GM12878 (cell line): ENCODE measurements around the gene ADK. TPM values are rescaled to one million over a fixed set of nuclear protein-coding genes. Genes with fewer than 3 reads are reported as not detected.

ENCODE experiments used
- ATAC-seq: fragments of 200-7000 bp; cut with Tn5 transposase; 3 replicates; pipeline ENCODE4 v1.9.1; 2020; ENCODE audit warnings: mild to moderate bottlenecking, moderate library complexity
- BruUV-seq: library from RNA; stranded (reverse); fragments of 400-500 nt; replicated peaks from 2 replicates; lab custom pipeline; 2021; lab: Mats Ljungman, UMichigan
- CTCF ChIA-PET: fragments of 300-600 bp; sonication (Branson Sonifier 250); formaldehyde crosslinking; extraction: SDS; loops from one replicate; lab custom pipeline; 2021; ENCODE audit warnings: inconsistent platforms; lab: Yijun Ruan, JAX
- POLR2A ChIA-PET: fragments of 350-600 bp; formaldehyde crosslinking; extraction: SDS; loops from one replicate; lab custom pipeline; 2021; ENCODE audit warnings: inconsistent platforms; lab: Charles Lee
- RAD21 ChIA-PET: fragments of 300-600 bp; sonication (Branson Sonifier 250); formaldehyde crosslinking; loops from one replicate; lab custom pipeline; 2023; ENCODE audit warnings: antibody characterized with exemption; ENCODE audit not compliant: unreplicated experiment; lab: Charles Lee
- SMC1A ChIA-PET: fragments of 300-600 bp; sonication (Branson Sonifier 250); formaldehyde crosslinking; loops from one replicate; lab custom pipeline; 2023; ENCODE audit not compliant: unreplicated experiment, uncharacterized antibody; lab: Charles Lee
- DNase-seq: peaks from one replicate; pipeline ENCODE4 v3.0.0-alpha.2; 2011; ENCODE audit warnings: low read depth, low spot score
- FAIRE-seq: peaks from 3 replicates; lab custom pipeline; 2011; peaks lifted over from hg19 to GRCh38; lab: Jason Lieb, UNC
- H2AFZ ChIP-seq: 2 replicates; pipeline ENCODE4 v1.6.0; 2011; ENCODE audit warnings: low read depth, low read length, control low read depth; ENCODE audit not compliant: control insufficient read depth
- H3K27ac ChIP-seq: 2 replicates; pipeline ENCODE4 v1.5.1; 2011; ENCODE audit warnings: control low read depth; ENCODE audit not compliant: control insufficient read depth, insufficient read depth
- H3K27me3 ChIP-seq, 2 experiments: replicated peaks in 1 of 2; 2 replicates each; pipeline versions ENCODE4 v1.6.0 to v1.6.1; 2011; ENCODE audit warnings: low read length in 1 of 2; ENCODE audit not compliant: control insufficient read depth in 2 of 2, insufficient read depth in 2 of 2
- H3K36me3 ChIP-seq, 2 experiments: 2 replicates each; pipeline ENCODE4 v1.5.1; 2011; ENCODE audit warnings: low read length in 1 of 2; ENCODE audit not compliant: control insufficient read depth in 2 of 2, insufficient read depth in 2 of 2
- H3K4me1 ChIP-seq: 2 replicates; pipeline ENCODE4 v1.6.1; 2011; ENCODE audit warnings: mild to moderate bottlenecking, low read length, moderate library complexity, mixed read lengths; ENCODE audit not compliant: control insufficient read depth, insufficient read depth
- H3K4me2 ChIP-seq: 2 replicates; pipeline ENCODE4 v1.6.0; 2011; ENCODE audit warnings: control low read depth; ENCODE audit not compliant: control insufficient read depth, insufficient read depth
- H3K4me3 ChIP-seq: fragments of 200-600 bp; sonication (generic); 2 replicates; pipeline ENCODE4 v1.5.1; 2016
- H3K79me2 ChIP-seq: 2 replicates; pipeline ENCODE4 v1.6.0; 2011; ENCODE audit warnings: low read length; ENCODE audit not compliant: control insufficient read depth, insufficient read depth
- H3K9ac ChIP-seq: 2 replicates; pipeline ENCODE4 v1.8.0; 2011; ENCODE audit warnings: low read length, control low read depth, mixed read lengths; ENCODE audit not compliant: control insufficient read depth, insufficient read depth
- H3K9me3 ChIP-seq: replicated peaks from 3 replicates; pipeline ENCODE4 v1.5.1; 2011; ENCODE audit warnings: mild to moderate bottlenecking, low read length; ENCODE audit not compliant: control insufficient read depth, insufficient read depth
- H4K20me1 ChIP-seq: 2 replicates; pipeline ENCODE4 v1.6.0; 2011; ENCODE audit not compliant: control insufficient read depth, insufficient read depth
- BRCA1 ChIP-seq: IDR thresholded peaks from 2 replicates; pipeline ENCODE4 v1.6.1; 2011; ENCODE audit warnings: low read depth, low read length, improper control_type of control experiment
- DPF2 ChIP-seq: fragments of 450-650 bp; IDR thresholded peaks from 2 replicates; pipeline ENCODE4 v1.6.1; 2017; ENCODE audit warnings: mild to moderate bottlenecking
- EED ChIP-seq: sonication (generic); IDR thresholded peaks from 2 replicates; pipeline ENCODE4 v1.6.1; 2016; ENCODE audit warnings: antibody characterized with exemption, low read depth
- IKZF2 ChIP-seq, 2 experiments: fragments of 450-650 bp; IDR thresholded peaks; 2 replicates each; pipeline ENCODE4 v1.6.1; 2017; ENCODE audit warnings: mild to moderate bottlenecking in 2 of 2, moderate library complexity in 2 of 2
- KAT2A ChIP-seq: conservative IDR thresholded peaks from 2 replicates; pipeline ENCODE4 v1.6.1; 2011; ENCODE audit warnings: low read depth, low read length; ENCODE audit not compliant: control insufficient read depth
- MTA2 ChIP-seq: fragments of 450-650 bp; IDR thresholded peaks from 2 replicates; pipeline ENCODE4 v1.6.1; 2016; ENCODE audit warnings: low read depth, mild to moderate bottlenecking, moderate library complexity
- SPI1 ChIP-seq: IDR thresholded peaks from 2 replicates; pipeline ENCODE4 v1.6.1; 2011; ENCODE audit warnings: low read depth, mild to moderate bottlenecking, low read length, moderate library complexity, borderline replicate concordance; ENCODE audit not compliant: insufficient read depth
- WGBS: methylation state at CpG from one replicate; pipeline ENCODE4 v1.1.6; 2016; ENCODE audit warnings: low lambda C conversion rate; ENCODE audit not compliant: insufficient replicate concordance, insufficient coverage; ENCODE audit errors: missing lambda C conversion rate; 5-methylcytosine and 5-hydroxymethylcytosine counted together
- in situ Hi-C: fragments of 300-500 bp; cut with MboI; formaldehyde crosslinking; loops from 9 replicates; pipeline ENCODE4 v1.14.3; 2018; ENCODE audit warnings: mixed read lengths
- intact Hi-C: fragments of 100-400 bp; cut with micrococcal nuclease; formaldehyde crosslinking; loops from one replicate; pipeline ENCODE4 v1.14.2; 2022; ENCODE audit not compliant: unreplicated experiment
- polyA plus RNA-seq, 11 experiments: library from polyadenylated mRNA; depleted of rRNA in 4 of 11; unstranded in 6 of 11; stranded (reverse) in 5 of 11; fragments of >200 nt; fragmentation: Nextera tagmentation in 4 of 11; fragmentation: Illumina TruSeq in 1 of 11; extraction: Ambion mirVana in 4 of 11; extraction: Trizol in 1 of 11; gene quantifications; 1 replicate in 1 of 11; 2 replicates in 10 of 11; pipeline versions ENCODE4 v1.2.1 to v1.2.3, GENCODE V29; 2011 to 2016; ENCODE audit warnings: inconsistent platforms in 2 of 11, missing spikeins in 2 of 11, low read depth in 1 of 11
- total RNA-seq, 4 experiments: library from RNA; depleted of rRNA in 3 of 4; stranded (reverse); fragments of >200 nt in 3 of 4; fragmentation: Illumina TruSeq in 1 of 4; extraction: Trizol in 1 of 4; gene quantifications; 2 replicates each; pipeline versions ENCODE4 v1.2.1 to v1.2.3, GENCODE V29; 2013 to 2021
- TF ChIP-seq, protein P1 (sequence below): fragments of 450-650 bp; conservative IDR thresholded peaks from 2 replicates; pipeline ENCODE4 v1.6.1; 2017; ENCODE audit warnings: mild to moderate bottlenecking, moderate library complexity

Gene ADK
- total and polyA plus RNA-seq, 10 of the 15 experiments (the other 5 are each of a cell fraction or from before 2014, with no cell fraction given), result 42.0 to 151 (median 81.6) TPM

- ChIA-PET POLR2A (interaction anchor here (0.7 kb wide), 1 partner anchor 1364 kb away, joined by 3 read pairs; no protein-coding TSS in a partner anchor), SMC1A (interaction anchor here (0.6 to 6.1 kb wide), 5 partner anchors 13 to 267 kb away, joined by 3 to 42 read pairs (median 4); no protein-coding TSS in a partner anchor), RAD21 (no interaction called here), CTCF (interaction anchor here (0.6 to 3.4 kb wide), 4 partner anchors 13 to 268 kb away, joined by 3 to 35 read pairs (median 6); no protein-coding TSS in a partner anchor)
- Histone ChIP-seq H2AFZ (no peak overlapping the region), H3K79me2 (no peaks in the 10 kb centered on the region), H3K4me3 (no peak overlapping the region), H3K4me2 (no peak overlapping the region), H3K27ac (no peak overlapping the region), H3K9ac (no peak overlapping the region), H3K36me3 (no peaks in the 10 kb centered on the region), H4K20me1 (no peaks in the 10 kb centered on the region), H3K4me1 (peaks cover 4% of the 10 kb centered on the region; the same call in 1 of the 2 replicates), H3K9me3 (no peaks in the 10 kb centered on the region), H3K27me3 (no peaks in the 10 kb centered on the region)
- no peak for DNase-seq
- intact Hi-C loops (no loop called here), in situ Hi-C loops (no loop called here)
- TF ChIP-seq, protein P1, sequence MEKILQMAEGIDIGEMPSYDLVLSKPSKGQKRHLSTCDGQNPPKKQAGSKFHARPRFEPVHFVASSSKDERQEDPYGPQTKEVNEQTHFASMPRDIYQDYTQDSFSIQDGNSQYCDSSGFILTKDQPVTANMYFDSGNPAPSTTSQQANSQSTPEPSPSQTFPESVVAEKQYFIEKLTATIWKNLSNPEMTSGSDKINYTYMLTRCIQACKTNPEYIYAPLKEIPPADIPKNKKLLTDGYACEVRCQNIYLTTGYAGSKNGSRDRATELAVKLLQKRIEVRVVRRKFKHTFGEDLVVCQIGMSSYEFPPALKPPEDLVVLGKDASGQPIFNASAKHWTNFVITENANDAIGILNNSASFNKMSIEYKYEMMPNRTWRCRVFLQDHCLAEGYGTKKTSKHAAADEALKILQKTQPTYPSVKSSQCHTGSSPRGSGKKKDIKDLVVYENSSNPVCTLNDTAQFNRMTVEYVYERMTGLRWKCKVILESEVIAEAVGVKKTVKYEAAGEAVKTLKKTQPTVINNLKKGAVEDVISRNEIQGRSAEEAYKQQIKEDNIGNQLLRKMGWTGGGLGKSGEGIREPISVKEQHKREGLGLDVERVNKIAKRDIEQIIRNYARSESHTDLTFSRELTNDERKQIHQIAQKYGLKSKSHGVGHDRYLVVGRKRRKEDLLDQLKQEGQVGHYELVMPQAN, result no peak
- TF ChIP-seq MTA2, result no peak
- no peak for TF ChIP-seq DPF2
- no peak for TF ChIP-seq BRCA1
- TF ChIP-seq EED, result no peak
- no peak for TF ChIP-seq SPI1
- TF ChIP-seq IKZF2 (IDR thresholded peaks at IDR 0.05), result no peak
- TF ChIP-seq KAT2A, result no peak
- no peak for FAIRE-seq
- WGBS, result 93% methylated on average over 6 of the region's 6 CpGs
- ATAC-seq, result no peak
- no TSS peak for BruUV-seq
These were observed 601.5 kb downstream of the ADK start for GRCh38 chr10:74752371-74753040.
